HepG2 (cell line): ENCODE data around the gene PEAK3. TPM values are rescaled to one million over a fixed set of nuclear protein-coding genes. Genes with fewer than 3 reads are reported as not detected.

Experiments used
- ATAC-seq: fragments of 200-7000 bp; cut with Tn5 transposase; 3 replicates; pipeline ENCODE4 v1.9.1; 2020; ENCODE audit warnings: mild to moderate bottlenecking, moderate library complexity
- BruUV-seq: library from RNA; stranded (reverse); fragments of 400-500 nt; replicated peaks from 2 replicates; lab custom pipeline; 2021; lab: Mats Ljungman, UMichigan
- CTCF ChIA-PET: fragments of 300-600 bp; formaldehyde crosslinking; extraction: SDS; loops from one replicate; lab custom pipeline; 2021; ENCODE audit warnings: low total read pairs, inconsistent platforms, low intra/inter-chr PET ratio; lab: Yijun Ruan, JAX
- POLR2A ChIA-PET: fragments of 350-600 bp; sonication (Branson Sonifier 250); formaldehyde crosslinking; loops from one replicate; lab custom pipeline; 2020; ENCODE audit warnings: antibody characterized with exemption, inconsistent platforms; lab: Yijun Ruan, JAX
- DNase-seq: peaks from one replicate; pipeline ENCODE4 v3.0.0-alpha.2; 2015; ENCODE audit warnings: low spot score
- FAIRE-seq: peaks from 3 replicates; lab custom pipeline; 2011; peaks lifted over from hg19 to GRCh38; lab: Jason Lieb, UNC
- H2AFZ ChIP-seq: one replicate; pipeline ENCODE4 v1.6.1; 2011; ENCODE audit warnings: low read length, inconsistent platforms
- H3K27ac ChIP-seq: fragments of 300-600 bp; 3 replicates; pipeline ENCODE4 v1.8.0; 2011; ENCODE audit warnings: mixed run types, mild to moderate bottlenecking, mixed read lengths, low read length, inconsistent platforms; ENCODE audit not compliant: insufficient read depth; ENCODE audit errors: extremely low read length
- H3K27me3 ChIP-seq, 2 experiments: fragments of 200-600 bp in 1 of 2; 2 replicates in 1 of 2; 3 replicates in 1 of 2; pipeline versions ENCODE4 v1.6.0 to v1.8.0; 2011; ENCODE audit warnings: low read length in 2 of 2, mild to moderate bottlenecking in 2 of 2, moderate library complexity in 2 of 2, inconsistent platforms in 1 of 2; ENCODE audit not compliant: insufficient read depth in 2 of 2, control insufficient read depth in 1 of 2
- H3K36me3 ChIP-seq, 2 experiments: fragments of 200-600 bp in 1 of 2; replicated peaks in 1 of 2; 2 replicates in 1 of 2; 3 replicates in 1 of 2; pipeline versions ENCODE4 v1.5.1 to v1.8.0; 2011; ENCODE audit warnings: low read length in 2 of 2, inconsistent platforms in 1 of 2; ENCODE audit not compliant: insufficient read depth in 2 of 2, control insufficient read depth in 1 of 2
- H3K4me1 ChIP-seq: 2 replicates; pipeline ENCODE4 v1.5.1; 2012; ENCODE audit warnings: low read length, inconsistent platforms; ENCODE audit not compliant: insufficient read depth
- H3K4me2 ChIP-seq: 2 replicates; pipeline ENCODE4 v1.6.0; 2011; ENCODE audit warnings: low read depth, low read length, inconsistent platforms
- H3K4me3 ChIP-seq, 3 experiments: fragments of 200-600 bp in 1 of 3; sonication (generic), shearing (Covaris generic) in 1 of 3; replicated peaks in 1 of 3; 2 replicates each; pipeline ENCODE4 v1.5.1; 2011 to 2016; ENCODE audit warnings: low read length in 3 of 3, inconsistent platforms in 2 of 3, low read depth in 2 of 3, mild to moderate bottlenecking in 2 of 3, control low read depth in 1 of 3, mixed read lengths in 1 of 3; ENCODE audit not compliant: insufficient read depth in 1 of 3
- H3K79me2 ChIP-seq: one replicate; pipeline ENCODE4 v1.6.1; 2011; ENCODE audit warnings: low read length, inconsistent platforms; ENCODE audit not compliant: insufficient read depth
- H3K9ac ChIP-seq: 2 replicates; pipeline ENCODE4 v1.6.0; 2011; ENCODE audit warnings: mild to moderate bottlenecking, low read depth, low read length, inconsistent platforms; ENCODE audit not compliant: insufficient read depth
- H3K9me3 ChIP-seq: 2 replicates; pipeline ENCODE4 v1.5.1; 2012; ENCODE audit warnings: mild to moderate bottlenecking, low read length
- H4K20me1 ChIP-seq: 2 replicates; pipeline ENCODE4 v1.6.0; 2011; ENCODE audit warnings: inconsistent platforms, mild to moderate bottlenecking, low read length, moderate library complexity; ENCODE audit not compliant: insufficient read depth
- CBX1 ChIP-seq: IDR thresholded peaks from one replicate; pipeline ENCODE4 v1.6.1; 2016; ENCODE audit warnings: antibody characterized with exemption, low read depth
- GTF3A ChIP-seq: sonication (generic); formaldehyde crosslinking; conservative IDR thresholded peaks from 2 replicates; pipeline ENCODE4 v1.4.0; 2020; ENCODE audit warnings: mild to moderate bottlenecking, missing genetic modification reagents
- HIVEP1 ChIP-seq: sonication (generic); formaldehyde crosslinking; IDR thresholded peaks from 2 replicates; pipeline ENCODE4 v1.4.0; 2020; ENCODE audit warnings: mild to moderate bottlenecking, missing genetic modification reagents
- ONECUT2 ChIP-seq: sonication (generic); formaldehyde crosslinking; IDR thresholded peaks from 2 replicates; pipeline ENCODE4 v1.4.0; 2020; ENCODE audit warnings: missing genetic modification reagents
- RFX5 ChIP-seq: IDR thresholded peaks from 2 replicates; pipeline ENCODE4 v1.6.1; 2011; ENCODE audit warnings: low read depth, low read length, improper control_type of control experiment
- TSC22D2 ChIP-seq: sonication (generic); formaldehyde crosslinking; IDR thresholded peaks from 2 replicates; pipeline ENCODE4 v1.5.1; 2020; ENCODE audit warnings: missing genetic modification reagents, mild to moderate bottlenecking, borderline replicate concordance
- ZNF205 ChIP-seq: IDR thresholded peaks from 2 replicates; pipeline ENCODE4 v1.6.1; 2018; ENCODE audit warnings: missing biosample characterization, missing genetic modification reagents
- ZNF670 ChIP-seq: sonication (generic); formaldehyde crosslinking; IDR thresholded peaks from 2 replicates; pipeline ENCODE4 v1.8.0; 2022; ENCODE audit warnings: mild to moderate bottlenecking, missing genetic modification reagents, borderline replicate concordance
- ZNF672 ChIP-seq: sonication (generic); formaldehyde crosslinking; IDR thresholded peaks from 2 replicates; pipeline ENCODE4 v1.8.1; 2022; ENCODE audit warnings: missing genetic modification reagents
- ZNF737 ChIP-seq: sonication (generic); formaldehyde crosslinking; IDR thresholded peaks from 2 replicates; pipeline ENCODE4 v1.5.0; 2020; ENCODE audit warnings: missing genetic modification reagents, mild to moderate bottlenecking, borderline replicate concordance
- ZNF749 ChIP-seq: sonication (generic); formaldehyde crosslinking; IDR thresholded peaks from 2 replicates; pipeline ENCODE4 v1.8.0; 2022; ENCODE audit warnings: mild to moderate bottlenecking, missing genetic modification reagents, moderate library complexity, borderline replicate concordance
- ZNF773 ChIP-seq: sonication (generic); formaldehyde crosslinking; IDR thresholded peaks from 2 replicates; pipeline ENCODE4 v1.4.0; 2020; ENCODE audit warnings: missing genetic modification reagents, borderline replicate concordance
- ZNF780A ChIP-seq: sonication (generic); formaldehyde crosslinking; IDR thresholded peaks from 2 replicates; pipeline ENCODE4 v1.8.0; 2022; ENCODE audit warnings: mild to moderate bottlenecking, missing genetic modification reagents, moderate library complexity
- WGBS: methylation state at CpG from one replicate; pipeline ENCODE4 v1.1.6; 2017; ENCODE audit warnings: low lambda C conversion rate; 5-methylcytosine and 5-hydroxymethylcytosine counted together
- in situ Hi-C: cut with HindIII; loops from 2 replicates; pipeline ENCODE4 v1.10.0; 2017; ENCODE audit warnings: low pct_unique_long_range_greater_than_20kb; ENCODE audit not compliant: extremely low pct_ligation_motif_present
- intact Hi-C: fragments of 100-400 bp; cut with micrococcal nuclease; formaldehyde crosslinking; loops from one replicate; pipeline ENCODE4 v1.10.0; 2022; ENCODE audit not compliant: unreplicated experiment
- polyA plus RNA-seq, 8 experiments: library from polyadenylated mRNA; depleted of rRNA in 3 of 8; stranded (reverse) in 7 of 8; unstranded in 1 of 8; fragments of >200 nt; fragmentation: Illumina TruSeq in 4 of 8; extraction: Trizol in 4 of 8; gene quantifications; 2 replicates each; pipeline versions ENCODE4 v1.2.1 to v1.2.3, GENCODE V29; 2011 to 2016; ENCODE audit warnings: low read depth in 4 of 8, missing spikeins in 1 of 8, mixed read lengths in 1 of 8; ENCODE audit not compliant: insufficient read depth in 1 of 8
- total RNA-seq, 5 experiments: library from RNA; depleted of rRNA; stranded (reverse); fragments of >200 nt; fragmentation: Illumina TruSeq; extraction: Trizol; gene quantifications; 2 replicates each; pipeline ENCODE4 v1.2.3, GENCODE V29; 2016; ENCODE audit warnings: low read depth in 1 of 5
- TF ChIP-seq, protein P1 (sequence below): sonication (generic); formaldehyde crosslinking; IDR thresholded peaks from 2 replicates; pipeline ENCODE4 v1.4.0; 2020; ENCODE audit warnings: missing genetic modification reagents
- TF ChIP-seq, protein P2 (sequence below): sonication (generic); formaldehyde crosslinking; IDR thresholded peaks from 2 replicates; pipeline ENCODE4 v1.4.0; 2020; ENCODE audit warnings: missing genetic modification reagents, mild to moderate bottlenecking, borderline replicate concordance
- TF ChIP-seq, protein P3 (sequence below): sonication (generic); formaldehyde crosslinking; IDR thresholded peaks from 2 replicates; pipeline ENCODE4 v1.5.0; 2020; ENCODE audit warnings: missing genetic modification reagents, mild to moderate bottlenecking, borderline replicate concordance
- TF ChIP-seq, protein P4 (sequence below): sonication (generic); formaldehyde crosslinking; IDR thresholded peaks from 2 replicates; pipeline ENCODE4 v1.8.1; 2023; ENCODE audit warnings: missing genetic modification reagents, inconsistent platforms, borderline replicate concordance

PEAK3 gene
- total and polyA plus RNA-seq, 2 of the 13 experiments (the other 11 are each of a cell fraction or from before 2014, with no cell fraction given) = not detected

DNA sequence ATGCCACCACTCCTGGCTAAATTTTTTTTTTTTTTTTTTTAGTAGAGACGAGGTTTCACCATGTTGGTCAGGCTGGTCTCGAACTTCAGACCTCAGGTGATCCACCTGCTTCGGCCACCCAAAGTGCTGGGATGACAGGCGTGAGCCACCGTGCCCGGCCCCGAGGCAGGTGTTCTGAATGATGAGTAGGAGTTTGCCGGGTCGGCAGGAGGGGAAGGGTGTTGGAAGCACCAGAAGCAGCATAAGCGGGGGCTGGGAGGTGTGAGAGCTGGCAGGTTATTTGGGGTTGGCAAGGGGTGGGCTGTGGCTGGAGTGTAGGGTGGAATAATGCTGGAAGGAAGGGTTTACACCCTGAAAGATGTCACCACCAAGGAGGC, 48.3 kb upstream of the PEAK3 start:
- Histone ChIP-seq H3K4me2 (peak overlapping the region; percentile 95), H3K9ac (no peak overlapping the region), H3K79me2 (peaks cover 38% of the 10 kb centered on the region), H3K27me3 (no peaks in the 10 kb centered on the region; a peak in 1 of 5 replicates), H3K4me1 (peaks cover 65% of the 10 kb centered on the region), H3K4me3 (peak overlapping the region; percentile 47 to 89 (median 56)), H4K20me1 (0 out of 2 replicates have a peak, but pooled peaks cover 2% of the 10 kb centered on the region), H3K27ac (peak overlapping the region; percentile 53), H2AFZ (no peak overlapping the region), H3K36me3 (peaks cover 3 to 12% of the 10 kb centered on the region in 2 experiments; a peak in 3 of 5 replicates), H3K9me3 (no peaks in the 10 kb centered on the region)
- FAIRE-seq = no peak
- ATAC-seq = no peak
- intact Hi-C loops (no loop called here), in situ Hi-C loops (no loop called here)
- 23% methylated on average over 10 of the region's 10 CpGs for WGBS
- ChIA-PET POLR2A (interaction anchor here (1.0 to 3.4 kb wide), 9 partner anchors 14 to 465 kb away, joined by 3 to 35 read pairs (median 4); partner anchors contain the start of genes LMNB2, PLEKHJ1 and TIMM13), CTCF (no interaction called here)
- no peak for DNase-seq
- BruUV-seq = no TSS peak
- TF ChIP-seq TSC22D2 (no peak), ZNF773 (CRISPR knock-in tag) (no peak), ZNF737 (no peak), RFX5 (no peak), HIVEP1 (CRISPR knock-in tag) (no peak), ZNF749 (no peak), CBX1 (no peak), GTF3A (no peak), ZNF780A (CRISPR knock-in tag) (0 out of 2 replicates have a peak, but pooled peaks have one; percentile 20), ZNF672 (CRISPR knock-in tag) (no peak), ZNF670 (CRISPR knock-in tag) (no peak), ONECUT2 (CRISPR knock-in tag) (no peak), ZNF205 (no peak)
- TF ChIP-seq, protein P1, sequence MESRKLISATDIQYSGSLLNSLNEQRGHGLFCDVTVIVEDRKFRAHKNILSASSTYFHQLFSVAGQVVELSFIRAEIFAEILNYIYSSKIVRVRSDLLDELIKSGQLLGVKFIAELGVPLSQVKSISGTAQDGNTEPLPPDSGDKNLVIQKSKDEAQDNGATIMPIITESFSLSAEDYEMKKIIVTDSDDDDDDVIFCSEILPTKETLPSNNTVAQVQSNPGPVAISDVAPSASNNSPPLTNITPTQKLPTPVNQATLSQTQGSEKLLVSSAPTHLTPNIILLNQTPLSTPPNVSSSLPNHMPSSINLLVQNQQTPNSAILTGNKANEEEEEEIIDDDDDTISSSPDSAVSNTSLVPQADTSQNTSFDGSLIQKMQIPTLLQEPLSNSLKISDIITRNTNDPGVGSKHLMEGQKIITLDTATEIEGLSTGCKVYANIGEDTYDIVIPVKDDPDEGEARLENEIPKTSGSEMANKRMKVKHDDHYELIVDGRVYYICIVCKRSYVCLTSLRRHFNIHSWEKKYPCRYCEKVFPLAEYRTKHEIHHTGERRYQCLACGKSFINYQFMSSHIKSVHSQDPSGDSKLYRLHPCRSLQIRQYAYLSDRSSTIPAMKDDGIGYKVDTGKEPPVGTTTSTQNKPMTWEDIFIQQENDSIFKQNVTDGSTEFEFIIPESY (CRISPR knock-in tag) = no peak
- TF ChIP-seq, protein P2, sequence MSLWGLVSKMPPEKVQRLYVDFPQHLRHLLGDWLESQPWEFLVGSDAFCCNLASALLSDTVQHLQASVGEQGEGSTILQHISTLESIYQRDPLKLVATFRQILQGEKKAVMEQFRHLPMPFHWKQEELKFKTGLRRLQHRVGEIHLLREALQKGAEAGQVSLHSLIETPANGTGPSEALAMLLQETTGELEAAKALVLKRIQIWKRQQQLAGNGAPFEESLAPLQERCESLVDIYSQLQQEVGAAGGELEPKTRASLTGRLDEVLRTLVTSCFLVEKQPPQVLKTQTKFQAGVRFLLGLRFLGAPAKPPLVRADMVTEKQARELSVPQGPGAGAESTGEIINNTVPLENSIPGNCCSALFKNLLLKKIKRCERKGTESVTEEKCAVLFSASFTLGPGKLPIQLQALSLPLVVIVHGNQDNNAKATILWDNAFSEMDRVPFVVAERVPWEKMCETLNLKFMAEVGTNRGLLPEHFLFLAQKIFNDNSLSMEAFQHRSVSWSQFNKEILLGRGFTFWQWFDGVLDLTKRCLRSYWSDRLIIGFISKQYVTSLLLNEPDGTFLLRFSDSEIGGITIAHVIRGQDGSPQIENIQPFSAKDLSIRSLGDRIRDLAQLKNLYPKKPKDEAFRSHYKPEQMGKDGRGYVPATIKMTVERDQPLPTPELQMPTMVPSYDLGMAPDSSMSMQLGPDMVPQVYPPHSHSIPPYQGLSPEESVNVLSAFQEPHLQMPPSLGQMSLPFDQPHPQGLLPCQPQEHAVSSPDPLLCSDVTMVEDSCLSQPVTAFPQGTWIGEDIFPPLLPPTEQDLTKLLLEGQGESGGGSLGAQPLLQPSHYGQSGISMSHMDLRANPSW (CRISPR knock-in tag) = no peak
- TF ChIP-seq, protein P3, sequence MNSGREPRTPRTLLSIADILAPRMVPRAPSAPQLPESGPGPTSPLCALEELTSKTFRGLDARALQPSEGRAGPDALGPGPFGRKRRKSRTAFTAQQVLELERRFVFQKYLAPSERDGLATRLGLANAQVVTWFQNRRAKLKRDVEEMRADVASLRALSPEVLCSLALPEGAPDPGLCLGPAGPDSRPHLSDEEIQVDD = no peak
- TF ChIP-seq, protein P4, sequence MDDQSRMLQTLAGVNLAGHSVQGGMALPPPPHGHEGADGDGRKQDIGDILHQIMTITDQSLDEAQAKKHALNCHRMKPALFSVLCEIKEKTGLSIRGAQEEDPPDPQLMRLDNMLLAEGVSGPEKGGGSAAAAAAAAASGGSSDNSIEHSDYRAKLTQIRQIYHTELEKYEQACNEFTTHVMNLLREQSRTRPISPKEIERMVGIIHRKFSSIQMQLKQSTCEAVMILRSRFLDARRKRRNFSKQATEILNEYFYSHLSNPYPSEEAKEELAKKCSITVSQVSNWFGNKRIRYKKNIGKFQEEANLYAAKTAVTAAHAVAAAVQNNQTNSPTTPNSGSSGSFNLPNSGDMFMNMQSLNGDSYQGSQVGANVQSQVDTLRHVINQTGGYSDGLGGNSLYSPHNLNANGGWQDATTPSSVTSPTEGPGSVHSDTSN (CRISPR knock-in tag) = no peak
